Common myeloid progenitor, CD34-positive (primary cell): Measurements from ENCODE around the gene PEMT. TPM values are rescaled to one million over a fixed set of nuclear protein-coding genes. Genes with fewer than 3 reads are reported as not detected.
A peak's percentile ranks its signal among the peaks of the same experiment; 100 is the strongest.
"Not testable (repeated sequence)": the region's sequence is repeated elsewhere in the genome, so short reads cannot be mapped to it uniquely, and the experiment has no call there.

Experiments
- CTCF ChIA-PET: fragments of 350-600 bp; sonication (Branson Sonifier 250); formaldehyde crosslinking; loops from one replicate; lab custom pipeline; 2021; ENCODE audit warnings: antibody characterized with exemption; lab: Charles Lee
- POLR2A ChIA-PET: fragments of 350-600 bp; sonication (Branson Sonifier 250); formaldehyde crosslinking; loops from one replicate; lab custom pipeline; 2021; ENCODE audit warnings: antibody characterized with exemption; lab: Charles Lee
- DNase-seq, 3 donors: peaks; one replicate each; pipeline versions ENCODE4 v3.0.0 to v3.0.0-alpha.2; 2013
- H3K27ac ChIP-seq, 2 experiments: 1 replicate in 1 of 2; 2 replicates in 1 of 2; pipeline ENCODE4 v1.7.0; 2013; ENCODE audit warnings: inconsistent platforms in 2 of 2, low read length in 2 of 2, mild to moderate bottlenecking in 2 of 2, low read depth in 1 of 2, moderate library complexity in 1 of 2; ENCODE audit not compliant: severe bottlenecking in 2 of 2, insufficient read depth in 1 of 2, poor library complexity in 1 of 2
- H3K27me3 ChIP-seq, 5 experiments: replicated peaks in 2 of 5; 1 replicate in 3 of 5; 2 replicates in 2 of 5; pipeline versions ENCODE4 v1.6.1 to v1.7.0; 2013; ENCODE audit warnings: low read length in 4 of 5, mild to moderate bottlenecking in 2 of 5, moderate library complexity in 2 of 5, inconsistent platforms in 1 of 5; ENCODE audit not compliant: insufficient read depth in 5 of 5, control insufficient read depth in 4 of 5
- H3K36me3 ChIP-seq, 4 experiments: 1 replicate in 2 of 4; 2 replicates in 2 of 4; pipeline versions ENCODE4 v1.6.1 to v1.7.0; 2013; ENCODE audit warnings: low read length in 3 of 4, control low read depth in 1 of 4, mild to moderate bottlenecking in 1 of 4; ENCODE audit not compliant: control insufficient read depth in 4 of 4, insufficient read depth in 4 of 4
- H3K4me1 ChIP-seq, 4 experiments: 1 replicate in 3 of 4; 2 replicates in 1 of 4; pipeline versions ENCODE4 v1.6.1 to v1.7.1; 2013; ENCODE audit warnings: low read length in 3 of 4, mild to moderate bottlenecking in 3 of 4, control low read depth in 1 of 4, inconsistent platforms in 1 of 4, moderate library complexity in 1 of 4; ENCODE audit not compliant: control insufficient read depth in 4 of 4, insufficient read depth in 4 of 4; ENCODE audit errors: control extremely low read depth in 1 of 4
- H3K4me3 ChIP-seq, 7 experiments: 1 replicate in 4 of 7; 2 replicates in 3 of 7; pipeline versions ENCODE4 v1.5.1 to v1.7.0; 2013; ENCODE audit warnings: mild to moderate bottlenecking in 7 of 7, low read length in 6 of 7, moderate library complexity in 6 of 7, inconsistent platforms in 2 of 7, low read depth in 2 of 7, control low read depth in 1 of 7; ENCODE audit not compliant: insufficient read depth in 4 of 7, control insufficient read depth in 1 of 7; ENCODE audit errors: extremely low read depth in 1 of 7
- H3K9me3 ChIP-seq, 5 experiments: 1 replicate in 4 of 5; 2 replicates in 1 of 5; pipeline versions ENCODE4 v1.6.1 to v1.7.1; 2013; ENCODE audit warnings: low read length in 4 of 5, mild to moderate bottlenecking in 2 of 5, inconsistent platforms in 1 of 5, low read depth in 1 of 5, moderate library complexity in 1 of 5; ENCODE audit not compliant: control insufficient read depth in 4 of 5, insufficient read depth in 2 of 5; ENCODE audit errors: control extremely low read depth in 1 of 5
- WGBS: methylation state at CpG from one replicate; pipeline ENCODE4 v1.1.5; 2013; ENCODE audit not compliant: insufficient coverage; 5-methylcytosine and 5-hydroxymethylcytosine counted together
- polyA plus RNA-seq: library from polyadenylated mRNA; unstranded; fragments of 120-200 nt; gene quantifications from one replicate; pipeline ENCODE4 v1.2.1, GENCODE V29; 2013

Gene PEMT
- polyA plus RNA-seq = 17.2 TPM

GRCh38 chr17:17591355-17592298, at the start of gene PEMT:
Gene PEMT (minus strand): TSS chr17:17591708. CDS start chr17:17591626, 82 bp downstream.
- no peaks in the 10 kb centered on the region for H3K36me3 ChIP-seq
- peaks cover 0 to 29% (median 27%) of the 10 kb centered on the region in 4 experiments for H3K4me1 ChIP-seq
- no peaks in the 10 kb centered on the region for H3K27me3 ChIP-seq
- ChIA-PET POLR2A (interaction anchor here (0.5 kb wide), 1 partner anchor 27 kb away, joined by 3 read pairs; no protein-coding TSS in a partner anchor), CTCF (interaction anchor here (0.9 to 2.4 kb wide), 8 partner anchors 10 to 69 kb away, joined by 3 to 10 read pairs (median 4); no protein-coding TSS in a partner anchor)
- no peaks in the 10 kb centered on the region for H3K9me3 ChIP-seq
- WGBS = under 1% methylated on average over 83 of the region's 86 CpGs
- peak within 1 kb of the TSS; percentile 54 to 86 for H3K27ac ChIP-seq
- DNase-seq = peak; percentile 99
- peak within 1 kb of the TSS; percentile 77 to 95 (median 92) for H3K4me3 ChIP-seq

- H3K27ac ChIP-seq, POLR2A ChIA-PET, H3K27me3 ChIP-seq, H3K9me3 ChIP-seq, H3K4me1 ChIP-seq, H3K4me3 ChIP-seq, H3K36me3 ChIP-seq: not testable (repeated sequence)
- 93% methylated on average over 3 of the region's 9 CpGs for WGBS
- CTCF ChIA-PET = interaction anchor here (1.5 to 5.1 kb wide), 2 partner anchors 13 to 284 kb away, joined by 4 to 54 read pairs; no protein-coding TSS in a partner anchor
- DNase-seq = peak in 1 of 3 donors; percentile 27
Measured at GRCh38 chr17:17639661-17640270, 48.3 kb upstream of the PEMT start.

- Histone ChIP-seq H3K27me3 (no peaks in the 10 kb centered on the region), H3K4me1 (no peaks in the 10 kb centered on the region), H3K27ac (no peak overlapping the region), H3K9me3 (peaks cover 0 to 5% (median 0%) of the 10 kb centered on the region in 5 experiments), H3K36me3 (no peaks in the 10 kb centered on the region), H3K4me3 (no peak overlapping the region)
- POLR2A ChIA-PET = no interaction called here
- CTCF ChIA-PET = interaction anchor here (1.4 to 5.1 kb wide), 4 partner anchors 14 to 283 kb away, joined by 3 to 54 read pairs (median 5); partner anchors contain the start of gene RASD1
- DNase-seq = no peak
- WGBS = 94% methylated on average over 2 of the region's 2 CpGs
Measured at GRCh38 chr17:17638467-17638866, 47.0 kb upstream of the PEMT start.

- Histone ChIP-seq H3K4me1 (no peaks in the 10 kb centered on the region), H3K4me3 (no peak overlapping the region), H3K27ac (no peak overlapping the region), H3K27me3 (no peaks in the 10 kb centered on the region), H3K36me3 (no peaks in the 10 kb centered on the region), H3K9me3 (peaks cover 0 to 5% (median 0%) of the 10 kb centered on the region in 5 experiments)
- ChIA-PET CTCF (interaction anchor here (0.7 to 1.3 kb wide), 3 partner anchors 16 to 307 kb away, joined by 3 to 4 read pairs (median 3); no protein-coding TSS in a partner anchor), POLR2A (no interaction called here)
- WGBS = 95% methylated on average over 5 of the region's 5 CpGs
- DNase-seq = no peak
Measured at GRCh38 chr17:17636272-17636885, 44.9 kb upstream of the PEMT start.

- H3K4me3 ChIP-seq, H3K9me3 ChIP-seq, H3K27ac ChIP-seq, POLR2A ChIA-PET, H3K36me3 ChIP-seq, H3K27me3 ChIP-seq, H3K4me1 ChIP-seq: not testable (repeated sequence)
- CTCF ChIA-PET = interaction anchor here (1.1 to 1.3 kb wide), 3 partner anchors 17 to 269 kb away, joined by 3 to 4 read pairs (median 3); no protein-coding TSS in a partner anchor
- peak in 2 of 3 donors; percentile 28 to 47 for DNase-seq
- 94% methylated on average over 10 of the region's 15 CpGs for WGBS
Measured at GRCh38 chr17:17635537-17636271, 44.2 kb upstream of the PEMT start.

- ChIA-PET POLR2A (no interaction called here), CTCF (interaction anchor here (1.3 to 1.6 kb wide), 2 partner anchors 63 to 139 kb away, joined by 3 read pairs; partner anchors contain the start of gene RASD1)
- 100% methylated on average over 3 of the region's 5 CpGs for WGBS
Measured at GRCh38 chr17:17635126-17635525, 43.6 kb upstream of the PEMT start.

More at GRCh38 chr17:17635126-17635525, 43.6 kb upstream of the PEMT start:
- Histone ChIP-seq H3K36me3 (no peaks in the 10 kb centered on the region), H3K27ac (no peak overlapping the region), H3K9me3 (peaks cover 0 to 5% (median 0%) of the 10 kb centered on the region in 5 experiments), H3K27me3 (no peaks in the 10 kb centered on the region), H3K4me3 (no peak overlapping the region), H3K4me1 (no peaks in the 10 kb centered on the region)
- DNase-seq = no peak
